RWPE2 (cell line): ENCODE measurements around the gene MUCL3.

Experiments used
- ATAC-seq: fragments of 200-7000 bp; cut with Tn5 transposase; 3 replicates; pipeline ENCODE4 v1.9.1; 2021; ENCODE audit warnings: low read depth
- DNase-seq: peaks from one replicate; pipeline ENCODE4 v3.0.0-alpha.2; 2020; ENCODE audit warnings: low spot score
- H3K27ac ChIP-seq: fragments of 450-650 bp; 2 replicates; pipeline ENCODE4 v1.5.1; 2017; ENCODE audit warnings: mild to moderate bottlenecking; ENCODE audit not compliant: poor library complexity, severe bottlenecking
- H3K27me3 ChIP-seq: fragments of 250-450 bp; sonication (Bioruptor Pico); 2 replicates; pipeline ENCODE4 v1.5.1; 2021; ENCODE audit warnings: mild to moderate bottlenecking, moderate library complexity; ENCODE audit not compliant: insufficient read depth, poor library complexity, severe bottlenecking
- H3K36me3 ChIP-seq: fragments of 250-450 bp; sonication (Bioruptor Pico); 2 replicates; pipeline ENCODE4 v1.5.1; 2020; ENCODE audit warnings: low read depth, mild to moderate bottlenecking, moderate library complexity
- H3K4me1 ChIP-seq: fragments of 250-450 bp; sonication (Bioruptor Pico); 2 replicates; pipeline ENCODE4 v1.5.1; 2021; ENCODE audit warnings: mild to moderate bottlenecking, moderate library complexity; ENCODE audit not compliant: insufficient read depth, poor library complexity, severe bottlenecking
- H3K4me3 ChIP-seq: fragments of 250-450 bp; sonication (Bioruptor Pico); 2 replicates; pipeline ENCODE4 v1.5.1; 2021; ENCODE audit warnings: mild to moderate bottlenecking, moderate library complexity; ENCODE audit not compliant: severe bottlenecking
- H3K9me3 ChIP-seq: fragments of 250-450 bp; sonication (Bioruptor Pico); 2 replicates; pipeline ENCODE4 v1.5.1; 2021; ENCODE audit warnings: mild to moderate bottlenecking, moderate library complexity; ENCODE audit not compliant: severe bottlenecking
- TF ChIP-seq, protein P1 (sequence below): fragments of 450-650 bp; IDR thresholded peaks from one replicate; pipeline ENCODE4 v1.5.1; 2017; ENCODE audit warnings: mild to moderate bottlenecking, moderate library complexity; ENCODE audit not compliant: poor library complexity, severe bottlenecking

The MUCL3 gene

DNA sequence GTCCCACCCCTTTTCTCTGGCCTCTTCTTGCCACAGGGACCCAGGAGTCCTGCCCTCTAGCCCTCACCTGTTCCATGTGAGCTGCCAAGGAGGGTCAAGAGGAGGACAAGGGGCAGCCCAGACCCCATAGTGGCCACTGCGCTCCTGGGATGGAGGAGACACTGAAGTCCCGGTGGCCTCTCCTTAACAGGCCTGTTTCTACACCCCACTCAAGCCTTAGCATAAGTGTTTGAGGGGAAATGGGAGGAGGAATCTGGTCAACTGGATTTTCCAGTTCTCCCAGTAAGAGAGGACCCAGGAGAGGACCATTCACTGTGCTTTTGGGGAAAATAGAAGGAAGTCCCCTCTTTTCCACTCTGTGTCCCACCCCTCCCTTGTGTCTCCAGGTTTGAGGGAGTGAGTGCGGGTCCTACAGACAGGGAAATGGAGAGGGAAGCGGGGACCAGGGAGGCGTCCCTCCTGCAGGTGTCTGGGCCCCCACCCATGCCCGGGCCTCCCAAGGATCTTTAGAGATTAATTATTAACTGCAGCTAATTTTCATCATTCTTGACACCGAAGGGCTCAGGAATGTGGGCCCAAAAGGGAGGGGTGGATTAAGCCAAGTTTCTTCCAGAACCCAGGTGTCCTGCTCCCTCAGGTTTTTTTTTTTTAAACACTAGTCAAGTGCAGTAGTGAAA is 8.7 kb upstream of the MUCL3 start, which contains the start of gene SFTA2:
TSS of gene SFTA2 (minus strand) at position 202 of the 677 bp plus-strand sequence. CDS start at position 128, 74 bp downstream.
- Histone ChIP-seq H3K27me3 (no peaks in the 10 kb centered on the region), H3K4me3 (no peak within 1 kb of the TSS), H3K4me1 (peaks cover 13% of the 10 kb centered on the region), H3K36me3 (peaks cover 11% of the 10 kb centered on the region; the same call in 1 of the 2 replicates), H3K9me3 (peaks cover 6% of the 10 kb centered on the region), H3K27ac (no peak within 1 kb of the TSS)
- TF ChIP-seq, protein P1, sequence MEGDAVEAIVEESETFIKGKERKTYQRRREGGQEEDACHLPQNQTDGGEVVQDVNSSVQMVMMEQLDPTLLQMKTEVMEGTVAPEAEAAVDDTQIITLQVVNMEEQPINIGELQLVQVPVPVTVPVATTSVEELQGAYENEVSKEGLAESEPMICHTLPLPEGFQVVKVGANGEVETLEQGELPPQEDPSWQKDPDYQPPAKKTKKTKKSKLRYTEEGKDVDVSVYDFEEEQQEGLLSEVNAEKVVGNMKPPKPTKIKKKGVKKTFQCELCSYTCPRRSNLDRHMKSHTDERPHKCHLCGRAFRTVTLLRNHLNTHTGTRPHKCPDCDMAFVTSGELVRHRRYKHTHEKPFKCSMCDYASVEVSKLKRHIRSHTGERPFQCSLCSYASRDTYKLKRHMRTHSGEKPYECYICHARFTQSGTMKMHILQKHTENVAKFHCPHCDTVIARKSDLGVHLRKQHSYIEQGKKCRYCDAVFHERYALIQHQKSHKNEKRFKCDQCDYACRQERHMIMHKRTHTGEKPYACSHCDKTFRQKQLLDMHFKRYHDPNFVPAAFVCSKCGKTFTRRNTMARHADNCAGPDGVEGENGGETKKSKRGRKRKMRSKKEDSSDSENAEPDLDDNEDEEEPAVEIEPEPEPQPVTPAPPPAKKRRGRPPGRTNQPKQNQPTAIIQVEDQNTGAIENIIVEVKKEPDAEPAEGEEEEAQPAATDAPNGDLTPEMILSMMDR = no peak
- no peak for DNase-seq
- no peak for ATAC-seq

DNA sequence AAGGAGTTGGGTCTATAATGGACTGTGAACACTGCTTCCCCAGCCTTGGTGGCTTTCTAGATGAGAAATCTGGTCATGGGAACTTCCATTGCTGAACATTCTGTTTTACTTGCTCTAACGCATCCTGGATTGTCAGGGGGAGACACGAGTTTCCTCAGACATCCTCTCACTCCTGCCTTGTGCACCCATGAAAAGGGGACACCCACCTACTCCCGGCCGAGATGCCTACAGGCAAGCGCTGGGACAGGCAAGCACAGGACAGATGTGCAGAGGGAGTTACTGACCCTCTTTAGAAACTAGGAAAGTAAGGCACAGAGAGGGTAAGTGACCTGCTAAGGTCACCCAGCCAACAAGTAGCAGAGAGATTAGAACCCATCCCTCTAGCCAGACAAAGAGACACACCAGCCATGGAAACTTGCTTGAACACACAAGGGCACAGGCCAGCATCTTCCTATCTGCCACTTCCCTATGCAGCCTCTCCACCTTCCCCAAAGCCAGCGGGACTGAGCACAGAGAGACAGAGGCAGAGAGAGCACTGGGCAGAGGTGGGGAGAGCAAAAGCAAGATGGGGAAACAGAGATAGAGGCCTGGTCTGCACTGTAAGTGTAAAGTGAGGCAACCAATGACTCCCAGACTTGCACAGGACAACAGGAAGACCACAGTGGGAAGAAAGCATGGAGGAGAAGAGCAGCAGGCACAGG is 8.0 kb upstream of the MUCL3 start:
- Histone ChIP-seq H3K4me1 (peaks cover 10% of the 10 kb centered on the region), H3K4me3 (no peak overlapping the region), H3K27ac (no peak overlapping the region), H3K9me3 (peaks cover 6% of the 10 kb centered on the region), H3K27me3 (no peaks in the 10 kb centered on the region), H3K36me3 (peaks cover 6% of the 10 kb centered on the region; the same call in 1 of the 2 replicates)
- ATAC-seq (no peak), DNase-seq (no peak)
- TF ChIP-seq, protein P1 = no peak

DNA sequence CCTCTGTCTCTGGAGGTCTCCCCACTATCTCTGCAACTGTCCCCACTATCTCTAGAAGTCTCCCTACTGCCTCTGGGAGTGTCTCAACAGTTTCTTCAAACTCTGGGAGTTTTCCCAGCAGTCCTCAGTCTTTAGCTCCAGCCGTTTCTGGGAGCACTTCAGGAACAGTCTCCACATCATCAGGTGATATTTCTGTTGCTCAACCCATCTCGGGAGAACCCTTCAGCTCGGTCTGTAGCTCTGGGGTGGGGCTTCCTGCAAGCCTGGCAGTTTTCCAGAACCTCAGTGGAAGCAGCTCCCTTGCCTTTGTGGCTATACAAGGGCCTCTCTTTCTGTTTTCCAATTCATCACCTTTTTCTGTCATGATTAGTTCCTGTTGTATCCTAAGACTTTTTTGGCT is 5.8 kb upstream of the MUCL3 start:
- peaks cover 16% of the 10 kb centered on the region for H3K4me1 ChIP-seq

DNA sequence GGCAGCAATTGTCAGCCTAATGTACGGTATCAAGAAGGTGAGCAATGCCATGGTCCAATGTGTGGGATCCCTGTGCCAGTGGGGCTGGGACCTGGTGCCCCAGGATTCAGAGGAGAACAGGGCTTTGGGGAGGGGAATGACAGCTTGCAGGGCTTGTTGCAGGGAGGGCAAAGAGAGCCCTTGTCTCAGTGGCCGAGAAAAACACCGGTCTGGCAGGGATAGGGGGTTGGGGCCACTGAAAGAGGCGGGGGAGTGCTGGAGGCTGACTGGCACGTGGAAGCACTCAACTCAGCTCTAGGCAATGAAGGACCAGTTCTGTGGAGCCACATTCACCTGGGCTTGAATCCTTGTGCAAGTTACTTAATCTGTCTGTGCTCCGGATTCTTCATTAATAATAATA is 3.5 kb upstream of the MUCL3 start:
- Histone ChIP-seq H3K27ac (no peak overlapping the region), H3K4me3 (no peak overlapping the region), H3K27me3 (no peaks in the 10 kb centered on the region), H3K9me3 (no peaks in the 10 kb centered on the region), H3K4me1 (peaks cover 12% of the 10 kb centered on the region), H3K36me3 (no peaks in the 10 kb centered on the region)
- DNase-seq = no peak
- TF ChIP-seq, protein P1 = no peak
- no peak for ATAC-seq

More for the DNA sequence above, 5.8 kb upstream of the MUCL3 start:
- no peak for DNase-seq
- Histone ChIP-seq H3K27ac (peak overlapping the region; percentile 24), H3K9me3 (no peaks in the 10 kb centered on the region), H3K36me3 (no peaks in the 10 kb centered on the region), H3K27me3 (no peaks in the 10 kb centered on the region), H3K4me3 (no peak overlapping the region)
- TF ChIP-seq, protein P1 = no peak
- ATAC-seq = 0 out of 3 replicates have a peak, but pooled peaks have one; percentile 24

DNA sequence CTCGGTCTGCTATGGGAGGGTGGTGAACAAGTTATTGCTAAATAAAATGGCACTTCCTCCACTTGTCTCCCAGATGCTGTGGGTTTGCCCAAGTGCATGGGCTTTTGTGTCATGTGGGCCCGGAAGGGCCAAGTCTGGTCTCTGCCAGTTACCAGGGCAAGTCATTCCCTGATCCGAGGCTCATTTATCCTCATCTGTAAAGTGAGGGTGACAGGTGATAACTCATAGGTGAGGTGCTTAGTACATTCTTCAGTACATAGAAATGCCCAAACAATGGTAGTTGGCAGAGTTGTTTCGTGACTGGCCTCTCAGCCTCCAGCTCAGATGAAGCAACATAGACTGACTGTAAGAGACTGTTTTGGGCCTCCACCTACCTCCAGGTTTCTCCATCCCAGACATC is 2.0 kb upstream of the MUCL3 start:
- H3K4me1 ChIP-seq = peaks cover 14% of the 10 kb centered on the region
- ATAC-seq = peak; percentile 32

More for the DNA sequence above, 2.0 kb upstream of the MUCL3 start:
- Histone ChIP-seq H3K27me3 (no peaks in the 10 kb centered on the region), H3K27ac (no peak overlapping the region), H3K36me3 (no peaks in the 10 kb centered on the region), H3K4me3 (no peak overlapping the region), H3K9me3 (no peaks in the 10 kb centered on the region)
- TF ChIP-seq, protein P1 = no peak
- no peak for DNase-seq
